Stimulated activated CD8-positive, alpha-beta memory T cell treated with anti-CD3 and anti-CD28 coated beads, Interleukin-15, amount 100 ng/mL, for 24 hours (primary cell): Measurements from ENCODE around the gene PLEKHM3.
"Not testable (repeated sequence)": the region's sequence is repeated elsewhere in the genome, so short reads cannot be mapped to it uniquely, and the experiment has no call there.

ENCODE experiments used
- DNase-seq: peaks from one replicate; pipeline ENCODE4 v3.0.0-alpha.2; 2020; ENCODE audit warnings: low read depth

PLEKHM3 gene

GRCh38 chr2:207819839-207820784 lies 205.2 kb downstream of the PLEKHM3 start:
- DNase-seq, result no peak

- no peak for DNase-seq
Observed at GRCh38 chr2:207819021-207819797, 206.1 kb downstream of the PLEKHM3 start.

GRCh38 chr2:207816546-207816945 lies 208.8 kb downstream of the PLEKHM3 start:
- DNase-seq, result no peak

DNA sequence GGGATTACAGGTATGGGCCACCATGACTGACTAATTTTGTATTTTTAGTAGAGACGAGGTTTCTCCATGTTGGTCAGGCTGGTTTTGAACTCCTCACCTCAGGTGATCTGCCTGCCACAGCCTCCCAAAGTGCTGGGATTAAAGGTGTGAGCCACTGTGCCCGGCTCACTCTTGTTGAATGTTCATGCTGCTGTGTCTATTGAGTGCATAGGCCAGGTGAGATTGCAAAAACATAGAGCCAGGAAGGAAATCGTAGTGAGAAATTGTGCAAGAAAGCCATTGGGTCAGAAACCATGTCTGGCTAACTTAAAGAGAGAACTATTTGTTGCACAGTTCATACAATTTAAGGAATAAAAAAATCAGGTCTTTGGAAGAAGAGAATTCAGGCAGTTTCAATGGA lies 210.1 kb downstream of the PLEKHM3 start:
- DNase-seq, result no peak

- DNase-seq, result no peak
Observed at GRCh38 chr2:207813942-207814341, 211.4 kb downstream of the PLEKHM3 start.

- no peak for DNase-seq
Observed at GRCh38 chr2:207813221-207813916, 212.0 kb downstream of the PLEKHM3 start.

- no peak for DNase-seq
Observed at GRCh38 chr2:207812726-207813080, 212.6 kb downstream of the PLEKHM3 start.

GRCh38 chr2:207812058-207812725 lies 213.1 kb downstream of the PLEKHM3 start:
- no peak for DNase-seq

- DNase-seq, result not testable (repeated sequence)
Observed at GRCh38 chr2:207811658-207812057, 213.7 kb downstream of the PLEKHM3 start.

- DNase-seq, result no peak
Observed at GRCh38 chr2:207810200-207810788, 215.0 kb downstream of the PLEKHM3 start.

DNA sequence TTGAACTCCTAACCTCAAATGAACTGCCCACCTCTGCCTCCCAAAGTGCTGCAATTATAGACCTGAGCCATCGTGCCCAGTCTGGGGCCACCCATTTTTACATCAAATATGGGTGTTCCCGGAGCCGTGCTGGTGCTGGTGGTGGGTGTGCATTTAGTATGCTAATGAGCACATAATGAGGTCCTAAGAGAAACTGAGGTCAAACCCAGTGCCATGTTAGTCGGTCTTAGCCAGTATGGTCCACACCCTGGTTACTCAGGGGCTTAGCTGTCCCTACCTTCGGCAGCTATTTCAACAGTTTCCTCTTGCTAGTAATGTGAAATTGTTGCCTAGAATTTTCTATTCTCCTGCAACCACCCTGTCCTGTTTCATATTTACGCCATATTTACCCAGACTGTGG lies 217.2 kb downstream of the PLEKHM3 start:
- no peak for DNase-seq

- DNase-seq, result no peak
Observed at GRCh38 chr2:207807516-207807915, 217.8 kb downstream of the PLEKHM3 start.

GRCh38 chr2:207805566-207806226 lies 219.6 kb downstream of the PLEKHM3 start:
- no peak for DNase-seq

GRCh38 chr2:207802650-207803049 lies 222.7 kb downstream of the PLEKHM3 start:
- no peak for DNase-seq

DNA sequence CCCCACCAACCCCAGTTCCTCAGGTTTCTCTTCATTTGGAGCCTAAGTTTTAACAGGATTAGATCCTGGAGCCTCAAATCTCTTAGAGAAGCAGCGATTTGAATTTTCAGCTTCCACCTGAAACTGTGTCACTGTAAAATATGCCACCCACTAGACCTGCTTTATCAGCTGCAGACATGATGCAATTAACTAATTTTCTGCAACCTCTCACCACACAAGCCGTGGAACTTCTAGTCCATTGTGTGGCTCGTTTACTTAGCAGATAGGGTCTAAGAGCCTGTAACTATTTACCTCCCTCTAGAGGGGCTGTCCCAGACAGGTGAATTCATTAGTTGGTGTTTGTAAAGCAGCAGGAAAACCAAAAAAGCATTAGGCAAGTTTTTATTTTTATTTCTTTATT lies 224.1 kb downstream of the PLEKHM3 start:
- no peak for DNase-seq

- no peak for DNase-seq
Observed at GRCh38 chr2:207796585-207797350, 228.6 kb downstream of the PLEKHM3 start.

DNA sequence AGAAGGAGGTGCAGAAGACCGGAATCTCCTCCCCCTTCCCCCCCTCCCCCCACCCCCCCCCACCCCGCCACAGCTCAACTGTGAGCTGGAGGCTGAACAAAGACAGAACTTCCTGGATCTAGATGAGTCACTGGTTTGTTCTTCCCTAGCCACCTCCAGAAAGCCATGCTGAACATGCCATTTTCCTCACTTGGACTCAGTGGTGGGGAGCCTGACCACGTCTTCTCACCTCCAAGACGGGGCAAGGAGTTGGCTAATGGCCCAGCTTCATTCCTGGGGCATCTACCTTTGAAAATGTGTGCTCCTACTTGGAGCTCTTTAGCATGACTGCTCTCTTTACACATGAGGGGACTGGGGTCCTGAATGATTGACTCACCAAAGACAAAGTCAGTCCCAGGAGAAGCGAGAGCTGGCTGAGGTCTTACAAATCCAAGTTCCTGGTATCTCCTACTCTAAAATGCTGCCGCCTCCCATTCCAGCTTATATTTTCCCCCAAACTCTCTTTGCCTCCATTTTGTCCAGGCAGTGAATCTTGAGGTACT lies 233.0 kb downstream of the PLEKHM3 start:
- no peak for DNase-seq

DNA sequence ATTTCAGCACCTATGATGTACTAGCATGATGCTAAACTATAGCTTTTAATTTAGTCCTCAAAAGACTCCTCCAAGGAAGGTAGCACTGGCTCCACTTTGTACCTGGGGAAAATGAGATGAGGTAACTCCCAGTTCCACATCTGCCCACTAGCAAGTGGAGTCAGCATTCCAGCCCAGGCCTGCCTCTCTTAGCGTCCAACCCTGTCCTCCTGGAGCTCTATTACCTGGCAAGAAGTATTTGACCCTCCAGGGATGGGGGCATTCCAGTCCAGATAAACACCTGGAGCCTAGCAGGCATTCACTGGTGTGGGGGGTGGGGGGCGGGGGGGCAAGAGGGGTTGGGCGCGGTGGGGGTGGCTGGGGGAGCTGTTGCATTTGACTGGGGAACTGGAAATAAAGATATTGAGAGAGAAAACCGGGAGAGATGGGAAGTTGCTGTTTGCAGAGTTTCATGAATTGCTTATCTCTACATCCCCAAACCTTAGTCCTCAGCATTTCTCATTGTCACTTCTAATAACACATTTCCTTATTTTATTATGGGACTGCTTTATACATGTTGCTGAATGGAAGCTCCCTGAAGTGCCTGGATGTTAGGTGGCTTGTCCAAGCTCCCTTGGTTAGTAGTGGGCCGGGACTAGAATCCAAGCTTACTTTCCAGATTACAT lies 233.6 kb downstream of the PLEKHM3 start:
- no peak for DNase-seq

DNA sequence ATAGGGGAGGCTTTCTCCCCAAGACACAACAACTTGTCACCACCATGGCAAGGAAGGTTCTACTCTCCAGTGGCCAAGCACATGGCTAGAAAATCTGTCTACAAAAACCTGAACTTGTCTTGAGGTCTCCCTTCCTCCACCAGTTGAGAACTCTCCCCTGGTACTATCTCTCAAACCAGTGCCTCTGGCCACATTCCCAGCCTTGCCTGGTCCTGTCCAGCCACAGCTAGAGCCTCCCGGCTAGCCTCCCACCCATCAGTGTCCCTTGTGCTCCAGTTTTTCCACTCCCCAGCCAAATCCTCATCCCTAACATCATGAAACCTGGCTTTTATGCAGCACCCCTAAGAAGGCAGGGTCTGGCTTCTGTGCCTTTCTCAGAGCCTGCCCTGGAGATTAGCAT lies 234.4 kb downstream of the PLEKHM3 start:
- no peak for DNase-seq
